ENCODE measurements around the gene DOCK2.

GRCh38 chr5:169772256-169772655 is 135.2 kb downstream of the DOCK2 start:
- no peak for TF ChIP-seq CTCF (IDR thresholded peaks at IDR 0.05; ENCODE audit: insufficient read depth, low read length, poor library complexity, severe bottlenecking)
- no peak for TF ChIP-seq EZH2phosphoT487 (conservative IDR thresholded peaks at IDR 0.05; ENCODE audit: low read length)
